ENCODE data around the gene SLIT3. TPM values are rescaled to one million over a fixed set of nuclear protein-coding genes. Genes with fewer than 3 reads are reported as not detected.

SLIT3 gene
- total and polyA plus RNA-seq, 2 experiments from 2014 or later: 0.59 to 0.71 TPM

DNA sequence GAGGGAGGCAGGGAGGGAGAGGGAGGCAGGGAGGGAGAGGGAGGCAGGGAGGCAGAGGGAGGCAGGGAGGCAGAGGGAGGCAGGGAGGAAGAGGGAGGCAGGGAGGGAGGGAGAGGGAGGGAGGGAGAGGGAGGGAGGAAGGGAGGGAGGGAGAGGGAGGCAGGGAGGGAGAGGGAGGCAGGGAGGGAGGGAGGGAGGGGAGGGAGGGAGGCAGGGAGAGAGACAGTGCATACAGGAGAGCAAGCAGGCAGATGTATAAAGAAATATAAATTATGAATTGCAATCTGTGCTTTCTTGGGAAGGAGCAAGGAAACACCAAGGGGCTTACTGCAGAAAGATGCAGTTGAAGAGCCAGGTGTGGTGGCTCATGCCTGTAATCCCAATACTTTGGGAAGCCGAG, 574.6 kb downstream of the SLIT3 start (continued):
- TF ChIP-seq ZNF462 (CRISPR knock-in tag; IDR thresholded peaks at IDR 0.05) (no peak), STAT1 (IDR thresholded peaks at IDR 0.05; ENCODE audit: unreplicated experiment) (no peak), EZH2 (IDR thresholded peaks at IDR 0.05; ENCODE audit: low read depth, unreplicated experiment) (no peak), ZNF114 (CRISPR knock-in tag; IDR thresholded peaks at IDR 0.05) (no peak)

DNA sequence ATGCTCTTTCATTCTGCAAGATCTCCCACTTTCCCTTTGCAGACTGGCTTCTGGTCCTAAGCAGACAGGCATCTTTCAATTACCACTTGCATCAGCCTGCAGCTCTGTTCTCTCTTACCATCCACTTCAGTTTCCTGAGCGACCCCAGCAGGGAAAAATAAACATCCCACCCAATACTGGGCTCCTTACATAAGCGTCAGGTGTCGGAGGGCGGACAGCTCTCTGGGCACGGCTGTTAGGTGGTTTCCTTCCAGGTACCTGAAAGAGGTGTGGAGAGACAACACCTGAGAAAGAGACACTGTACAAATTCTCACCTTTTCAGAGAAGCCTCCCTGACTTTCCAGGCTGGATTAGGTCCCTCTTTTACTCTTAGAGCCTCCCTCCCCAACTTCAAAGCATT, 576.7 kb downstream of the SLIT3 start:
- Mint-ChIP-seq H3K27me3 (ENCODE audit: insufficient read depth, low read depth, poor library complexity) (peaks cover 6% of the 10 kb centered on the region), H3K4me1 (peaks cover 28% of the 10 kb centered on the region), H3K36me3 (ENCODE audit: low read depth) (no peaks in the 10 kb centered on the region), H3K9me3 (peaks cover 3% of the 10 kb centered on the region; the same call in 1 of the 3 replicates), H3K4me3 (no peak overlapping the region), H3K27ac (no peak overlapping the region)
- H3K79me2 ChIP-seq (replicated peaks; ENCODE audit: insufficient read depth): no peaks in the 10 kb centered on the region
- H3K36me3 ChIP-seq (ENCODE audit: insufficient read depth): no peaks in the 10 kb centered on the region
- no peak overlapping the region for H3K4me2 ChIP-seq
- H3K9me2 ChIP-seq (ENCODE audit: insufficient read depth): 0 out of 2 replicates have a peak, but pooled peaks cover 8% of the 10 kb centered on the region
- no peak overlapping the region for H2AFZ ChIP-seq
- H4K20me1 ChIP-seq (replicated peaks; ENCODE audit: insufficient read depth): no peaks in the 10 kb centered on the region; the same call in 1 of the 2 replicates
- no peak for DNase-seq (ENCODE audit: low spot score)
- ATAC-seq: no peak
- H3K4me3 ChIP-seq: no peak overlapping the region
- H3F3A ChIP-seq (replicated peaks; ENCODE audit: low read depth): no peaks in the 10 kb centered on the region
- no peaks in the 10 kb centered on the region for H3K27me3 ChIP-seq (ENCODE audit: insufficient read depth)
- H3K4me1 ChIP-seq (ENCODE audit: insufficient read depth): no peaks in the 10 kb centered on the region; the same call in 1 of the 2 replicates
- no peak overlapping the region for H3K27ac ChIP-seq (ENCODE audit: low read depth)
- TF ChIP-seq JUNB (IDR thresholded peaks at IDR 0.05; ENCODE audit: unreplicated experiment): no peak
- TF ChIP-seq POLR2AphosphoS5 (IDR thresholded peaks at IDR 0.05; ENCODE audit: low read depth): no peak
- TF ChIP-seq, protein P1, sequence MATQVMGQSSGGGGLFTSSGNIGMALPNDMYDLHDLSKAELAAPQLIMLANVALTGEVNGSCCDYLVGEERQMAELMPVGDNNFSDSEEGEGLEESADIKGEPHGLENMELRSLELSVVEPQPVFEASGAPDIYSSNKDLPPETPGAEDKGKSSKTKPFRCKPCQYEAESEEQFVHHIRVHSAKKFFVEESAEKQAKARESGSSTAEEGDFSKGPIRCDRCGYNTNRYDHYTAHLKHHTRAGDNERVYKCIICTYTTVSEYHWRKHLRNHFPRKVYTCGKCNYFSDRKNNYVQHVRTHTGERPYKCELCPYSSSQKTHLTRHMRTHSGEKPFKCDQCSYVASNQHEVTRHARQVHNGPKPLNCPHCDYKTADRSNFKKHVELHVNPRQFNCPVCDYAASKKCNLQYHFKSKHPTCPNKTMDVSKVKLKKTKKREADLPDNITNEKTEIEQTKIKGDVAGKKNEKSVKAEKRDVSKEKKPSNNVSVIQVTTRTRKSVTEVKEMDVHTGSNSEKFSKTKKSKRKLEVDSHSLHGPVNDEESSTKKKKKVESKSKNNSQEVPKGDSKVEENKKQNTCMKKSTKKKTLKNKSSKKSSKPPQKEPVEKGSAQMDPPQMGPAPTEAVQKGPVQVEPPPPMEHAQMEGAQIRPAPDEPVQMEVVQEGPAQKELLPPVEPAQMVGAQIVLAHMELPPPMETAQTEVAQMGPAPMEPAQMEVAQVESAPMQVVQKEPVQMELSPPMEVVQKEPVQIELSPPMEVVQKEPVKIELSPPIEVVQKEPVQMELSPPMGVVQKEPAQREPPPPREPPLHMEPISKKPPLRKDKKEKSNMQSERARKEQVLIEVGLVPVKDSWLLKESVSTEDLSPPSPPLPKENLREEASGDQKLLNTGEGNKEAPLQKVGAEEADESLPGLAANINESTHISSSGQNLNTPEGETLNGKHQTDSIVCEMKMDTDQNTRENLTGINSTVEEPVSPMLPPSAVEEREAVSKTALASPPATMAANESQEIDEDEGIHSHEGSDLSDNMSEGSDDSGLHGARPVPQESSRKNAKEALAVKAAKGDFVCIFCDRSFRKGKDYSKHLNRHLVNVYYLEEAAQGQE (IDR thresholded peaks at IDR 0.05; ENCODE audit: unreplicated experiment): no peak
- no peak for TF ChIP-seq EZH2phosphoT487 (IDR thresholded peaks at IDR 0.05; ENCODE audit: unreplicated experiment)
- TF ChIP-seq CREB1 (CRISPR knock-in tag; IDR thresholded peaks at IDR 0.05; ENCODE audit: low read depth): no peak
- TF ChIP-seq, protein P2, sequence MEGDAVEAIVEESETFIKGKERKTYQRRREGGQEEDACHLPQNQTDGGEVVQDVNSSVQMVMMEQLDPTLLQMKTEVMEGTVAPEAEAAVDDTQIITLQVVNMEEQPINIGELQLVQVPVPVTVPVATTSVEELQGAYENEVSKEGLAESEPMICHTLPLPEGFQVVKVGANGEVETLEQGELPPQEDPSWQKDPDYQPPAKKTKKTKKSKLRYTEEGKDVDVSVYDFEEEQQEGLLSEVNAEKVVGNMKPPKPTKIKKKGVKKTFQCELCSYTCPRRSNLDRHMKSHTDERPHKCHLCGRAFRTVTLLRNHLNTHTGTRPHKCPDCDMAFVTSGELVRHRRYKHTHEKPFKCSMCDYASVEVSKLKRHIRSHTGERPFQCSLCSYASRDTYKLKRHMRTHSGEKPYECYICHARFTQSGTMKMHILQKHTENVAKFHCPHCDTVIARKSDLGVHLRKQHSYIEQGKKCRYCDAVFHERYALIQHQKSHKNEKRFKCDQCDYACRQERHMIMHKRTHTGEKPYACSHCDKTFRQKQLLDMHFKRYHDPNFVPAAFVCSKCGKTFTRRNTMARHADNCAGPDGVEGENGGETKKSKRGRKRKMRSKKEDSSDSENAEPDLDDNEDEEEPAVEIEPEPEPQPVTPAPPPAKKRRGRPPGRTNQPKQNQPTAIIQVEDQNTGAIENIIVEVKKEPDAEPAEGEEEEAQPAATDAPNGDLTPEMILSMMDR (conservative IDR thresholded peaks at IDR 0.05; ENCODE audit: low read depth in 2 of 2): no peak
- no peak for TF ChIP-seq STAT1 (IDR thresholded peaks at IDR 0.05; ENCODE audit: unreplicated experiment)
- no peak for TF ChIP-seq NANOG (IDR thresholded peaks at IDR 0.05; ENCODE audit: borderline replicate concordance)
- TF ChIP-seq ZNF331 (CRISPR knock-in tag; IDR thresholded peaks at IDR 0.05; ENCODE audit: low read depth): no peak
- no peak for TF ChIP-seq ETS1 (IDR thresholded peaks at IDR 0.05)

Data from GM23338 (cell line).